HG03135 (cell line): ENCODE measurements around the gene UBE2F.
"Not testable (repeated sequence)": the region's sequence is repeated elsewhere in the genome, so short reads cannot be mapped to it uniquely, and the experiment has no call there.

ENCODE experiments used
- ATAC-seq: cut with Tn5 transposase; IDR thresholded peaks from one replicate; pipeline ENCODE4 v1.9.1; 2021; ENCODE audit warnings: mild to moderate bottlenecking, moderate library complexity; ENCODE audit not compliant: unreplicated experiment

Gene UBE2F

GRCh38 chr2:238013806-238014205, 47.0 kb downstream of the UBE2F start:
- ATAC-seq: no peak

DNA sequence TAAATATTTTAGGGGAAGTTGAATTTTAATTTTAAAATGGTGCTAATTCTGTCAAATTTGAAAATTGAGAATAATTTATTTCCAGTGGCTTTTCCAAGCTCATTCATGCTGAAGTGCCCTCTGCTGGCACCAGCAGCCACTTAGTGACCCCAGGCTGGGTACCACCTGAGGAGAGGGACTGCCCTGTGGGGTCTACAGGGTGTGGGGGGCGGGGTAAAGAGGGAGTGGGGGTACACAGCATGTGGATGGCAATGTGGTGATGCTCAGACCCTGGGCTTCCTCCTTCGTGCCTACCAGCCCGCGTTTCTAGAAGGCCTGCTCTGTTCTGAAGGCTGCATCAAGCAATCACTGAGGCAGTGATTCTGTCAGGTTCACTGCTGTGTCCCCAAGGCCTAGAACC, 48.9 kb downstream of the UBE2F start:
- ATAC-seq: no peak

DNA sequence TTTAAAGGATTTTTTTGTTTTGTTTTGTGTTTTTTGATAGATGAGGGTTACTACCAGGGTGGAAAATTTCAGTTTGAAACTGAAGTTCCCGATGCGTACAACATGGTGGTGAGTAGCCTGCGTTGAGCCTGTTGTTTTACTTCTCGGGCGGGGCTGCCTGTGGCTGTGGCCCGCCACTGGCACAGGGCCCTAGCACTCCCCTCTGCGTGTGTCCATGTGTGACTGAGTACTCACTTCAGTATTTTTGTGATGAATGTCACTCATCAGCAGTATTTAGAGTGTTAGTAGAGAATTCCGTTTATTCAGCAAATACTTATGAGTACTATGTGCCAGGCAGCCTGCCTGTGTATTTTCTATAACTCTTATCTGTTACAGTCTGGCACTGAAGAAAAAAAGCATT, 49.7 kb downstream of the UBE2F start:
- ATAC-seq: no peak

GRCh38 chr2:238019962-238020361, 53.1 kb downstream of the UBE2F start:
- ATAC-seq: no peak

GRCh38 chr2:238020816-238021215, 54.0 kb downstream of the UBE2F start:
- no peak for ATAC-seq

- no peak for ATAC-seq
Measured at GRCh38 chr2:238021327-238021726, 54.5 kb downstream of the UBE2F start.

- no peak for ATAC-seq
Measured at GRCh38 chr2:238022594-238023157, 55.9 kb downstream of the UBE2F start.

DNA sequence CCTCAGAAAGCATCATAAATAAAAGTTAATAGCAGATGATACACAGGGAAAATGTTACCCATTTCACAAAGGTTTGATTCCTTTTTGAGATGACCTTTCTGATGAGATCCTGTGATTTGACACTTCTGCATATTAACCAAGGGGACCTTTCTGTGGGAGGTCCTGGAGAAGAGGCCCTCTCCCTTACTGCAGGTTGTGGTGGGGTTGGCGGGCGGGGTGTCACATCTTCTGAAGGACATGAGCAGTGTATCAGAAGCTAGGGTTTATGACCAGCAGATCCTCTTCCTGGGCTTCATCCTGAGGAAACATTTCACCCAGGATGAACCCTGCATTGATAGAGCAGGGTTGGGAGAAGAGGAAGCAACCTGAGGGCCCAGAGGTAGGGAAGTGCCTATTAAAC, 56.8 kb downstream of the UBE2F start:
- no peak for ATAC-seq

- ATAC-seq: no peak
Measured at GRCh38 chr2:238024986-238025385, 58.2 kb downstream of the UBE2F start.

DNA sequence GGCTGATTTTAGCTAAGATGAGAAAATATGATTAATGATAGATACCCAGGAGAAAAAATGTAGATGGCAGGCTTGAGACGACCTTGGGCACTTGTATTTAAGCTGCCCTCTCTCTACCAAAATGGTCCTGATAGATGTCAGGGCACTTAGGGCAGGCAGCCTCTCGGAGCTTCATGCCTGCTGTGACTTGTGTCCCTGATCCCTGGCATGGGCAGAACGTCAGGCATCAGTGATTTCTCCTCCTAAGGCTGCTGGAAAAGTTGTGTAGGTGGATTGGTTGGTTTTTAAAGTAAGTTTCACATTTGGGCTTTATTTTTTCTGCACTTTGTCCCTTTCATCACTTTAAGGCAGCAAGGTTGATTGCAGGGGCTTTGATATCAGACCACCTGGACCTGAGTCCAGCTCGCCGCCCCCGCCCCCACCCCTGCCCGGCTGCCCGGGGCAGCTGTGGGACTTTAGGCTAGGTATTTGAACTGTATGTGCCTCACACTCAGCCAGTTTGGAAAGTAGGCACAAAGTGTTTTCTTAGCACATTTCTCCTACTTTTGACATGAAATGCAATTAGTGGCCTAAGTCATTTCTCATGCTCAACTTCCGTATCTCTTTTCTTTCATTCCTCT, 59.0 kb downstream of the UBE2F start:
- no peak for ATAC-seq

DNA sequence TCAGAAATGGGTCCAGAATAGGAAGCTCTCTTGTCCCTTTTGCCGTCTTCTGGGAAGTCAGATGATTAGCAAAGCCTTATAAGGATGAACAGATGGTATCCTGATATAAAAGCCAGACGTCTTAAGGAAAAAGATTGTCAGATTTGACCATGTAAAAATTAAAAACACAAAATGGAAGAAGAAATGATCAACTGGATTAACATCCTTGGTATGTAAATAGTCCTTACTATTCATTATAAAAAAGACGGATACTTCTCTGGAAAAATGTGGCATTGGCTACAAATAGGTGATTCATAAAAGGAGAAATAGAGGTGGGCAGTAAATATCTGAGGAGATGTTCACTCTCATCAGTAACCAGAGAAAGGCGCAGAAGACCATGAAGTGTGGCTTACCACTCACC, 60.2 kb downstream of the UBE2F start:
- ATAC-seq: no peak

DNA sequence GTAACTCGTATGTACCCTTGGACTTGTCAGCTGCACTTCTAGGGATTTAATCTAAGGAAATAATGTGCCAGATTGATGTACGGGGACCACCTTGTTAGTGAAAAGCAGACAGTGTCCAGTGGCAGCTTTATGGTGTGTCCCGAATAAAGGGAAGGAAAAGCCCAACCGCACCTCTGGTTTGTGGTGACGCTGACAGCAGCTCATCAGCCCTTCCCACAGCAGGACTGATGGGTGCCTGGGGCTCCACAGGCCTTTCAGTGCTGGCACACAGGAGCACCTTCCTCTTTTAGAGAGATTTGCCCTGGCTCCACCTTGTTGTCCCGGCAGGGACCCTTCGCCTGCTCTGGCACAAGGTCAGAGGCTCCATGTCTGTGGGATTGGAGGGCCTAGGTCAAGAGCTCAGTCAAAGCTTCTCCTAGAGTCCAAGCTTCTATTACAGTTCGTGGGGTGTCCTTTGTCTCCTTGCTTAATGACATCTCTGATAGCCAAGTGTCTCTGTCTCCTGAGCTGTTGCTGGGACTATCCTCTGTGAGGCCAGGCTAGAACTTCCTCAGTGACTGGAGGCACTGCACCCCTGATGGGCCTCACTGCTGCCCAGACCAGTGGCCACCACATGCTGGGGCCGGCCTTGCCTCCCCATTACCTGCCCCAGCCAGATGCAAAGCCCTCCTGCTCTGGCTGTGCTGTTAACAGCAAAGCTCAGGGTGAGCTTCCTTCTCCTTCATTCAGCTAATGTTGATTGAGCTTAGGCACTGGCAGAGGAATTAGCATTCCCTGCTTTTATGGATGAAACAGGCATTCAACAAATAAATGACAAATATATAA, 61.0 kb downstream of the UBE2F start:
- ATAC-seq: no peak

- no peak for ATAC-seq
Measured at GRCh38 chr2:238029853-238030252, 63.0 kb downstream of the UBE2F start.

- no peak for ATAC-seq
Measured at GRCh38 chr2:238030422-238031155, 63.8 kb downstream of the UBE2F start.

- no peak for ATAC-seq
Measured at GRCh38 chr2:238031751-238032150, 64.9 kb downstream of the UBE2F start.

- no peak for ATAC-seq
Measured at GRCh38 chr2:238032755-238033337, 66.0 kb downstream of the UBE2F start.

- ATAC-seq: not testable (repeated sequence)
Measured at GRCh38 chr2:238033991-238034390, 67.2 kb downstream of the UBE2F start.

DNA sequence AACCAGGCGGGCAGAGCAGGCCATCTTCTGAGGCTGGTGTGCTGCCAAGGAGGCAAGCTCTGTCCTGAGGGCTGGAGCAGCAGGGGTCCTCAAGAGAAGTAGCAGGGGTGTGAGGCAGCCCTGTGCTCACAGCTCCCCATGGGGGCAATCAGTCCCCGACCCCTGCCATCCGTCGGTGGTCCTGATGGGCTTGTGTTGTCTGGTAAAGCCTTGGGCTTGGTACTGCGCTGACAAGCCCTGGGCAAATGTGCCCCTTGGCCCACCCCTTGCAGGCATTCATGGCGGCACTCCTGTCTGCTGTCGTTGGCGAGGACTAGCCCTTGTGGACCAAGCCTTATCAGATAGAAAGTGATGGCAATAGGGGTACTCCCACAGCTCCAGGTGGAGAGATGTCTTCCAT, 71.4 kb downstream of the UBE2F start:
- ATAC-seq: no peak

DNA sequence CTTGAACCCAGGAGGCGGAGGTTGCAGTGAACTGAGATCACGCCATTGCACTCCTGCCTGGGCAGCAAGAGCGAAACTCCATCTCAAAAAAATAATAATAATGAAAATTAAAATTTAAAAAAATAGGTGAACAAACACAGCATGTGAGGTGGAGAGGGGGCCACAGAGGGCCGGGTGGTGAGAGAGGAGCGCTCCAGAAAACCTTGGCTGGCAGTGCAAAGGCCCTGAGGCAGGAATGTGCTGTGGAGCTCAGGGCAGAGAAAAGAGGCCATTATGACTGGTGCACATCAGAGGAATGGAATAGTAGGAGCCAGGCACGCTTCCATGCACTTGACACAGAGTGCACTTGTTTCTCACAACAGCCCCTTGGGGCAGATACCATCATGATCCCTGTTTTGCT, 72.3 kb downstream of the UBE2F start:
- ATAC-seq: no peak

- no peak for ATAC-seq
Measured at GRCh38 chr2:238039985-238040384, 73.2 kb downstream of the UBE2F start.

DNA sequence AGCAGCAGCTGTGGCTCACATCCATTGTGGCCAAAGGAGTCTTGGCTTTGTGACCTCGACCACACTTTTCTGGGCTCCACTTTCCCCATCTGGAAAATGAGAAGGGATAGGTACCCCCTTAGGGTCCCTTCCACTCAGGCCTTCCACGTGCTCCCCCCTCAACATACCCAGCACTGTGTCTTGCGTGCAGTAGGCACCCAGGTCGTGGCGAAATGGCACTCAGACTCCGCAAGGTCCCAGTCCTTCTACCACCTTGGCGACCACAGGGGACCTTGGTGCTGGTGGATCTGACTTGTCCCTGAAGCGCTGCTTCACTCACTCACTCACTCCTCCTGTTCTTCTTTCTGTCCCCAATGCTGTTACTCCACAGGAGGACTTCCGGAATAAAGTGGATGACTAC, 74.1 kb downstream of the UBE2F start:
- no peak for ATAC-seq
